HL-60 (cell line): ENCODE data around the gene MAGEH1.
"Not testable (repeated sequence)": the region's sequence is repeated elsewhere in the genome, so short reads cannot be mapped to it uniquely, and the experiment has no call there.

Source experiments
- DNase-seq, 2 experiments: peaks; one replicate each; pipeline ENCODE4 v3.0.0-alpha.2; 2010 to 2020; ENCODE audit warnings: low read depth in 1 of 2, low spot score in 1 of 2
- H3K27ac ChIP-seq: fragments of 250-450 bp; sonication (Bioruptor Pico); replicated peaks from 2 replicates; pipeline ENCODE4 v1.5.1; 2020; ENCODE audit warnings: mild to moderate bottlenecking, moderate library complexity
- H3K27me3 ChIP-seq: fragments of 250-450 bp; sonication (Bioruptor Pico); 2 replicates; pipeline ENCODE4 v1.5.1; 2021; ENCODE audit warnings: mild to moderate bottlenecking, moderate library complexity; ENCODE audit not compliant: insufficient read depth, poor library complexity, severe bottlenecking
- H3K4me3 ChIP-seq: replicated peaks from 2 replicates; pipeline ENCODE4 v1.5.1; 2011; ENCODE audit warnings: mild to moderate bottlenecking, control low read depth, low read length; ENCODE audit not compliant: insufficient read depth
- GABPA ChIP-seq: IDR thresholded peaks from 2 replicates; pipeline ENCODE4 v1.6.1; 2012; ENCODE audit warnings: low read depth
- POLR2AphosphoS5 ChIP-seq: IDR thresholded peaks from 2 replicates; pipeline ENCODE4 v1.6.1; 2012; ENCODE audit warnings: low read depth
- SPI1 ChIP-seq: IDR thresholded peaks from 2 replicates; pipeline ENCODE4 v1.6.1; 2012; ENCODE audit warnings: low read depth, mild to moderate bottlenecking, borderline replicate concordance
- TF ChIP-seq, protein P1 (sequence below): IDR thresholded peaks from one replicate; pipeline ENCODE4 v1.5.1; 2011; ENCODE audit warnings: low read length, control low read depth, inconsistent platforms; ENCODE audit not compliant: insufficient read depth
- TF ChIP-seq, protein P2 (sequence below): IDR thresholded peaks from 2 replicates; pipeline ENCODE4 v1.6.1; 2012; ENCODE audit warnings: low read depth; ENCODE audit not compliant: insufficient replicate concordance

The MAGEH1 gene

DNA sequence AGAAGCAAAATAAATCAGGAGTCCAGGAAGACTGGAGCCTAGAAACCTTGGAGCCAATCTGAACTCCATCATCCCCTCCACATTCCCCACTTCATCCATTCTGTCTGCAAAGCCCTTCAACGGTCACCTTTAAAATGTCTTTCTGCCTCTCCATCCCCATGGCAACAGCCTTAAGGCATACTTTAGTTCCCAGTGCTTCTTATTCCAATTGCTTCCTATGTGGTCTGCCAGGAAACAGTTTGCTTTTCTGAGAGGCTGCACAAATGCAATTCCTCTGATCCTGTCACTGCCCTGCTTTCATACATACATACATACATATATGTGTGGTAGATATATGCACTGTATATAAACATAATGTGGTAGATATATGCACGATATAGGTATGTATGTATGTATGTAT lies 786 bp upstream of the MAGEH1 start:
- no peak for DNase-seq
- Histone ChIP-seq H3K4me3 (no peak overlapping the region), H3K27ac (no peak overlapping the region), H3K27me3 (no peaks in the 10 kb centered on the region)
- TF ChIP-seq SPI1 (no peak), GABPA (no peak), POLR2AphosphoS5 (no peak)
- TF ChIP-seq, protein P1, sequence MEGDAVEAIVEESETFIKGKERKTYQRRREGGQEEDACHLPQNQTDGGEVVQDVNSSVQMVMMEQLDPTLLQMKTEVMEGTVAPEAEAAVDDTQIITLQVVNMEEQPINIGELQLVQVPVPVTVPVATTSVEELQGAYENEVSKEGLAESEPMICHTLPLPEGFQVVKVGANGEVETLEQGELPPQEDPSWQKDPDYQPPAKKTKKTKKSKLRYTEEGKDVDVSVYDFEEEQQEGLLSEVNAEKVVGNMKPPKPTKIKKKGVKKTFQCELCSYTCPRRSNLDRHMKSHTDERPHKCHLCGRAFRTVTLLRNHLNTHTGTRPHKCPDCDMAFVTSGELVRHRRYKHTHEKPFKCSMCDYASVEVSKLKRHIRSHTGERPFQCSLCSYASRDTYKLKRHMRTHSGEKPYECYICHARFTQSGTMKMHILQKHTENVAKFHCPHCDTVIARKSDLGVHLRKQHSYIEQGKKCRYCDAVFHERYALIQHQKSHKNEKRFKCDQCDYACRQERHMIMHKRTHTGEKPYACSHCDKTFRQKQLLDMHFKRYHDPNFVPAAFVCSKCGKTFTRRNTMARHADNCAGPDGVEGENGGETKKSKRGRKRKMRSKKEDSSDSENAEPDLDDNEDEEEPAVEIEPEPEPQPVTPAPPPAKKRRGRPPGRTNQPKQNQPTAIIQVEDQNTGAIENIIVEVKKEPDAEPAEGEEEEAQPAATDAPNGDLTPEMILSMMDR, result no peak
- TF ChIP-seq, protein P2, sequence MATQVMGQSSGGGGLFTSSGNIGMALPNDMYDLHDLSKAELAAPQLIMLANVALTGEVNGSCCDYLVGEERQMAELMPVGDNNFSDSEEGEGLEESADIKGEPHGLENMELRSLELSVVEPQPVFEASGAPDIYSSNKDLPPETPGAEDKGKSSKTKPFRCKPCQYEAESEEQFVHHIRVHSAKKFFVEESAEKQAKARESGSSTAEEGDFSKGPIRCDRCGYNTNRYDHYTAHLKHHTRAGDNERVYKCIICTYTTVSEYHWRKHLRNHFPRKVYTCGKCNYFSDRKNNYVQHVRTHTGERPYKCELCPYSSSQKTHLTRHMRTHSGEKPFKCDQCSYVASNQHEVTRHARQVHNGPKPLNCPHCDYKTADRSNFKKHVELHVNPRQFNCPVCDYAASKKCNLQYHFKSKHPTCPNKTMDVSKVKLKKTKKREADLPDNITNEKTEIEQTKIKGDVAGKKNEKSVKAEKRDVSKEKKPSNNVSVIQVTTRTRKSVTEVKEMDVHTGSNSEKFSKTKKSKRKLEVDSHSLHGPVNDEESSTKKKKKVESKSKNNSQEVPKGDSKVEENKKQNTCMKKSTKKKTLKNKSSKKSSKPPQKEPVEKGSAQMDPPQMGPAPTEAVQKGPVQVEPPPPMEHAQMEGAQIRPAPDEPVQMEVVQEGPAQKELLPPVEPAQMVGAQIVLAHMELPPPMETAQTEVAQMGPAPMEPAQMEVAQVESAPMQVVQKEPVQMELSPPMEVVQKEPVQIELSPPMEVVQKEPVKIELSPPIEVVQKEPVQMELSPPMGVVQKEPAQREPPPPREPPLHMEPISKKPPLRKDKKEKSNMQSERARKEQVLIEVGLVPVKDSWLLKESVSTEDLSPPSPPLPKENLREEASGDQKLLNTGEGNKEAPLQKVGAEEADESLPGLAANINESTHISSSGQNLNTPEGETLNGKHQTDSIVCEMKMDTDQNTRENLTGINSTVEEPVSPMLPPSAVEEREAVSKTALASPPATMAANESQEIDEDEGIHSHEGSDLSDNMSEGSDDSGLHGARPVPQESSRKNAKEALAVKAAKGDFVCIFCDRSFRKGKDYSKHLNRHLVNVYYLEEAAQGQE, result no peak

DNA sequence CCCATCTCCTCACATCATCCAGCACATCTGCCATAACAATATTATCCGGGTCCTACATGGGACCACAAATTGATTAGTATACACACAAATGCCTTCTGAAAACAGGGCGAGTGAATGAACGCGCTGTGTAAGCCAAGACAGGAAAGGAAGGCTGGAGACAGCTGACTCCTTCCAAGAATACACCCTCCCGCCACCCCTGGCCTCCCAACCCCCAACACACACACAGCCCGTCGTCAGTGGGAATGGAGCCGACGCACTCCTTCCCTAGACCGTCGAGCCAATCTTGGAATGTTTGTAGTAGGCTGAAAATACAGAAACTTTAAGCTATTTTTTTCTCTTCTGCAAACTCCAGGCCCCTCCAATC lies 319 bp upstream of the MAGEH1 start:
- no peak for DNase-seq

DNA sequence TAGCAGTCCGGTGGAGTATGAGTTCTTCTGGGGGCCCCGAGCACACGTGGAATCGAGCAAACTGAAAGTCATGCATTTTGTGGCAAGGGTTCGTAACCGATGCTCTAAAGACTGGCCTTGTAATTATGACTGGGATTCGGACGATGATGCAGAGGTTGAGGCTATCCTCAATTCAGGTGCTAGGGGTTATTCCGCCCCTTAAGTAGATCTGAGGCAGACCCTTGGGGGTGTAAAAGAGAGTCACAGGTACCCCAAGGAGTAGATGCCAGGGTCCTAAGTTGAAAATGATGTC lies 852 bp downstream of the MAGEH1 start:
- TF ChIP-seq, protein P2, result no peak
- no peak for TF ChIP-seq GABPA
- H3K27ac ChIP-seq, result no peak overlapping the region
- no peaks in the 10 kb centered on the region for H3K27me3 ChIP-seq
- no peak overlapping the region for H3K4me3 ChIP-seq
- DNase-seq, result no peak

More for the DNA sequence above, 319 bp upstream of the MAGEH1 start:
- TF ChIP-seq, protein P1, result no peak
- TF ChIP-seq SPI1 (no peak), GABPA (no peak), POLR2AphosphoS5 (no peak)
- TF ChIP-seq, protein P2, result no peak
- Histone ChIP-seq H3K27ac (no peak overlapping the region), H3K27me3 (no peaks in the 10 kb centered on the region), H3K4me3 (peak overlapping the region; percentile 41)

DNA sequence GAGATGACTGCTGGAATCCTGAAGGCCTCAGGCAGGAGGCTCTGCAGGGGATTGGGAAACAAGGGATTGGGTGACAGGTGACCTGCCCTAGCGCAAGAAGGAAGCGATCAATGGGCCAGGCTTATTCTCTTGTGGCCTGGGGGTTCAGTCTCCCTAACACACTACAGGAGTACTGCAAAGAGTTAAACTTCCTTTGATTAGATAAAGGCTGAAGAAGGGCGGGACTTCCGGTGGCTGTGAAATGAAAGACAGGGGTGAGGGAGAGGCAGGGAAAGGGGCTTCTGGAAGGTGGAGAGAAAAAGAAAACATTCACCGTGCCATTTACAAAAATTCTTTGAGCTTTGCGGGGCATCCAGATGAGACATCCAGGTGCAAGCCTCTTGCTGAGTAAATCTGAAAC lies 3.8 kb downstream of the MAGEH1 start:
- H3K4me3 ChIP-seq, DNase-seq, H3K27ac ChIP-seq, H3K27me3 ChIP-seq: not testable (repeated sequence)

DNA sequence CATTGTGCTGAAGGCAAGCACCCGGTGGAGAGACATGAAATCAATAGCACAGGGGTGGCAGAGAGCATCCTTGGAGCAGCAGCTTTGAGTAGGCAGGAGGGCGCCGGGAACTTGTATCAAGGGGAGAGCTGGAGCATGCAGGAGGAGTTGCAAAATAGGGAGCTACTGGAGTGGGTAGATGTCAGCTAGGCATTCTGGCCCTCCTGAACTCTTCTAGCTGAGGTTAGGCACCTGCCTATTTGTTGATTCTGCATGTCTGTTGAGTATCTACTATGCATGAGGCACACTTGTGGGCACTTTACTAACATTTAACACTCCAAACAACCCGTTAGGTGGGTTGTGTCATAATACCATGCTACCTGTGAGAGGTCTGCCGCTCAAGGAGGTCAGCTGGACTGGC lies 7.5 kb downstream of the MAGEH1 start:
- not testable (repeated sequence) for H3K4me3 ChIP-seq, DNase-seq, H3K27ac ChIP-seq, H3K27me3 ChIP-seq

DNA sequence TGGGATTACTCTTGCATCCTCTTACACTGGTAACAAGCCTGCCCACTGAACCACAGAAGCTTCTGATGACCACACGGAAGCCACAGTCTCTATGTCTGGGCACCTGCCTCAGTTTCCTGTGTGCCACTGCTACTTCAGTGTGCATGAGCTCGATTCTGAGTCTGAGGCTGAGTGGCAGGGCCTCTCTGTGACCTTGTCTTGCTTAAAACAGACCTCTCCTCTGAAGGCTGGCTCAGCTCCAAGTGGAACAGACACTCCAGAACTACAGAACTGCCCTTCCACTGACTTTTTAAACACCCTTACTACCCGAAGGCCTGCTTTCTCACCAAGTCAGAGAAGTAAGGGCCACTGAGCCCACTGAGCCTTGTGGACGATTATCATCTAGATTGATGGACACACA lies 8.0 kb downstream of the MAGEH1 start:
- not testable (repeated sequence) for H3K27ac ChIP-seq, DNase-seq, H3K27me3 ChIP-seq, H3K4me3 ChIP-seq

DNA sequence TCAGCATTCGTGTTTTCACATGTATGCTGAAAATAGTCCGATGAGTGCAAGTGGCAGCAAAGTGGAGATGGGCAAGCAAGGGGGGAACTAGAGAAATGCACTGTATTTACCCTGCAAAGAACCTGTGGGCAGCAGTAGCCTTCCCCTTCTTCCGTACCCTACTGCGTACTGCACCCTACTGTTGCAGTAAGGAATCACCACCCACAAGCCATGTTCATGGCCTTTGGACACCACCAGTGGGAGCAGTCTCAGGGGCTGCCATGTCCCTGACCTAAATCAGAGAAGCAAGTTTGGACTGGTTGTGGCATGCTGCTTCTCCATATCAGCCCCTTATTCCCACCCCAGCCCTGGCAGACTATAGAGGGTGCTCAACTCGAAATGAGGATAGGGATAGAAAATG lies 12.1 kb downstream of the MAGEH1 start:
- not testable (repeated sequence) for H3K4me3 ChIP-seq, DNase-seq, H3K27me3 ChIP-seq, H3K27ac ChIP-seq

DNA sequence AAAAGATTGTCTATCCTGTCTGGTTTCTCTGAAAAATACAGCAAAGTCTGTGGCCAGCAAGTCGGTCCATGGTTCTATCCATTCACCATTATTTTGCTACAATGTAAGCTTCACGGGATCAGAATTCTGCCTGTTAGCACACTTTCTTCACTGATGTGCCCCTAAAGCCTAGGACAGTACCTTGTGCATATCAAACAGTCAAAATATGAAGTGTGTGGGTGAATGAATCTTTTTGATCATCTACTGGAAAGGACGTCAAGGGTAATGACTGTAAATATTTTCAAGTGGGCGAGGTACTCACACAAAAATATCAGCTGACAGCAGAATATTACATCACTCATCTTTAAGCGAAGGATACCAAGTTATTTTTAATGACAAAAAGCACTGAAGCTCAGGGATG lies 13.2 kb downstream of the MAGEH1 start:
- not testable (repeated sequence) for H3K27me3 ChIP-seq, H3K27ac ChIP-seq, H3K4me3 ChIP-seq, DNase-seq
